ENCODE results near the gene AFG1L.
"Not testable (repeated sequence)": the region's sequence is repeated elsewhere in the genome, so short reads cannot be mapped to it uniquely, and the experiment has no call there.

The AFG1L gene

GRCh38 chr6:108518714-108519576 is 224.1 kb downstream of the AFG1L start:
- DNase-seq (ENCODE audit: low spot score): no peak

DNA sequence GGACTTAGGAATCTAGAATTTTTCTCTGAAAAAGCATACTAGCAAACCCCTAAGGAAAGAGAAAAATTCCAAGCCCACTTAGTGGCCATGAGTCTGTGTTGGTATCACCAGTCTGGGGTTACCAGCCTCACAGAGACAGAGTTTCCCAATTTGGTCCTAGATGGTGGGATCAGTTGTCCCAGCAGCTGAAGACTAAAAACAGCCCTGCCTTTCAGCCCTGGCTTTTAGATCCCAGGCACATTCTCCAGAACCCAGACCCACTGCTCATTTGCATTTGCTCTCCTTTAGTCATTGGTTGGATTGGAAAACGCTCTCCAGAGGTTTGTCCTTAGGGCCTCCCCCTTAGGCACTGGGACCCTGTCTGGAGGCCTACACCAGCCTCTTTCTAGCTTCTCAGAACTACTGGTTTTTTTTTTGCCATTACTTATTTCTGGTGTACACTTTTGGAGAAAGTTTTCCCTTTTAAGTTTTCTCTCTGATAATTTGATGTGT is 226.8 kb downstream of the AFG1L start:
- DNase-seq (ENCODE audit: low spot score): no peak

DNA sequence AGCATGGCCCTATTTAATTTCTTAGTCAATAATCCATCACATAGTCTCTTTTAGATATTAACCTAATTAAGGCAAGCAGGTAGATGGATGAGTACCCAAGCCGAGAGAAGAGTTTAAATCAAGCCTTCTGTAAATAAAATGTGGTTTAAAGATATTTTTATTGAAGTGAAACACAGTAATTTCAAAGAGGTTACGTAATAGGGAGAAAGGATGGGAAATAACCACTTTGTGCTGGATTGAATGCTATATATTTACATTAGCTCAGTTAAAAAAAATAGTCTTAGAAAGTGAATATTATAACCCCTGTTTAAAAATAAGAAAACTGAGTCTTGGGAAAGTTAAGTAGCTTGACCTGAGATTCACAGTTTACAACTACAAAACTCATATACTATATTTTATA is 228.8 kb downstream of the AFG1L start:
- no peak for DNase-seq (ENCODE audit: low spot score)

DNA sequence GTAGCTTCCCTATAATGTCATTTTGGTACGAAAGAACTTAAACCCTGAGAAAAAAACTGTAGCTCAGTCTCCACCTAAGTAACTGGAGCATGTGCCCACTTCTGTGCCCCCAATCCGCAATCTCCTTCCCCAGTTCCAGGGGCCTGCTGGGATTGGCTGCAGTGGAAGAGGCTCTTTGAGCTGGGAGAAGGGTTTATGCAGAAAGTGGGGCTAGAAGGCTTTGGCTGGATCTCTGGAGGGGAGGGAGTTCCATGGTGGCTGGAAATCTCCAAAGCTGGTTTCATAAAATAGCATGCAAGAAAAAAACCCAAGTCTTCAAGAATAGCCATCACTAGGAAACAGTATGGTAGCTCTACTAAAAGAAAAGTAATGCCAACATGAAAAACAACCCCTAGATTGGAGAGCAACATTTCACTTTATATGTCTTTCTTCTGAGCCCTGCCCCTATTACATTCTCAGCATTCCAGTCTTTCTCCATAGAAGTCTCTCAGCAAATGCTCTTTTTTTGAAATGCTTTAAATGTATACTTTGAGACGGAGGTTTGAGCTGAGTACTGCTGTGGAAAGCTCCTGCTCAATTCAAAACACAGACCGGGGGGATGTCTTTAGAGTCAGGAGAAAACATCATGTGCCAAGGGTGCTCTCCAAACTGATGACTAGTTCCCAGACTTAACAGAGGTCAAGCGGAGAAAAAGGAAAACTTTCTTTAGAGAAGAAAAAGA is 229.8 kb downstream of the AFG1L start:
- DNase-seq (ENCODE audit: low spot score): no peak

- DNase-seq (ENCODE audit: low spot score): no peak
These were observed 231.9 kb downstream of the AFG1L start for GRCh38 chr6:108526739-108527174.

GRCh38 chr6:108528878-108529277 is 234.0 kb downstream of the AFG1L start:
- DNase-seq (ENCODE audit: low spot score): no peak

GRCh38 chr6:108531332-108531731 is 236.5 kb downstream of the AFG1L start:
- no peak for DNase-seq (ENCODE audit: low spot score)

- no peak for DNase-seq (ENCODE audit: low spot score)
These were observed 240.4 kb downstream of the AFG1L start for GRCh38 chr6:108535114-108535742.

DNA sequence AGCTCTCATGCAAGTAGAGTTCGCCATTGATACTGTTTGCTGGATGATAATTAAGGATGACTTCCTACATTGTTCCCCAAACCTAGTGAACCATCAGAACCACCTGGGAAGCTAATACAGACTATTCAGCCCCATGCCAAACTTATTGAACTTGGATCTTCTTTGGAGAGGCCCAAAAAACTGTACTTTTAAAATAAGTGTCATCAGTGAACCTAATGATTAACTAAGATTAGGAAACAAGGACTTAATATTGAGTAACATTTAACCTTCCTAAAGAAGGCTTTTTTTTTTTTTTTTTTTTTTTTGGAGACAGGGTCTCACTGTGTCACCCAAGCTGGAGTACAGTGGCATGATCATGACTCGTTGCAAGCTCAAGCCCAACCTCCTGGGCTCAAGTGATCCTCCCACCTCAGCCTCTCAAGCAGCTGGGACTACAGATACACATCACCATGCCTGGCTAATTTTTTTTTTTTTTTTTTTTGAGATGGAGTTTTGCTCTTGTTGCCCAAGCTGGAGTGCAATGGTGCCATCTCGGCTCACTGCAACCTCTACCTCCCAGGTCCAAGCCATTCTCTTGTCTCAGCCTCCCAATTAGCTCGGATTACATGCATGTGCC is 241.2 kb downstream of the AFG1L start:
- DNase-seq (ENCODE audit: low spot score): not testable (repeated sequence)

GRCh38 chr6:108541843-108542759 is 247.2 kb downstream of the AFG1L start:
- peak; percentile 71 for DNase-seq (ENCODE audit: low spot score)

GRCh38 chr6:108543175-108543940 is 248.5 kb downstream of the AFG1L start:
- DNase-seq (ENCODE audit: low spot score): no peak

- no peak for DNase-seq (ENCODE audit: low spot score)
These were observed 249.8 kb downstream of the AFG1L start for GRCh38 chr6:108544606-108545005.

DNA sequence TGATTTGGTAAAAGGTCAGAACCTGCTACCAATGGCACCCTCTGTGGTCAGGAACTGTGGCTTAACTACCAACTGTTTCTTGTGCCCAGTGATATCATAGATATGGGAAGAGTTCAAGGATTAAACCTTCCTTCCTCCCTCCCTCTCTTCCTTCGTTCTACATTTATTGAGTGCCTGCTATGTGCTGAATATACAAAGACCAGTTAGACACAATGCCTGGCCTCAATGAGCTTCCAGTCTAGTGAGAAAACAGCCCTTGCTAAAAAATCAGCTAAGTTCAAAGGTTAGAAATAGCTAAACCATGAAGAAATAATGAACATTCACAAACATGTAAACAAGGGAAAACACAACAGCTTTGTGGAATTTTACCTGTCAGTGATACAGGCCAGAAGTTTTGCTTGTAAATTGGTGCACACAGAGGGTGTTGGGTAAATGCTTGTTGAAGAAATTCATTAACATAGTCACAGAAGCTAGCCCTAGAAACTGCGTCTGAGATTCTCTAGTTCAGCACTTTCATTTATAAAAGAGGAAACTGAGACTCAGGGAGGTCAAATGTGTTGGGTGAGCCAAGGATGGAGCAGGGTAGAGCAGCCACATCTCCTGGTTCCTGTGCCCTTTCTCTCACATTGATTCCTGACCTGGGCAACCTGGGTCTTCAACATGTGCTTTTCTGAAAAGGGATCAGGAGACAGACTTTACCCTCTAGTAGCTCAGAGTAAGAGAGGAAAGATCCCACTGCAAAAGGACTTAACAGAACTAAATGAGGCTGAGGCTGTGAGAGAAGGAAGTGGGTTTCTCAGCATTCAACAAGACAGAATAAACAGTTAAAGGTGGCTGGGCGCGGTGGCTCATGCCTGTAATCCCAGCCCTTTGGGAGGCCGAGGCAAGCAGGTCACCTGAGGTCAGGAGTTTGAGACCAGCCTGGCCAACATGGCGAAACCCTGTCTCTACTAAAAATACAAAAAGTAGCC is 251.5 kb downstream of the AFG1L start:
- no peak for DNase-seq (ENCODE audit: low spot score)

GRCh38 chr6:108549241-108549640 is 254.4 kb downstream of the AFG1L start:
- no peak for DNase-seq (ENCODE audit: low spot score)

DNA sequence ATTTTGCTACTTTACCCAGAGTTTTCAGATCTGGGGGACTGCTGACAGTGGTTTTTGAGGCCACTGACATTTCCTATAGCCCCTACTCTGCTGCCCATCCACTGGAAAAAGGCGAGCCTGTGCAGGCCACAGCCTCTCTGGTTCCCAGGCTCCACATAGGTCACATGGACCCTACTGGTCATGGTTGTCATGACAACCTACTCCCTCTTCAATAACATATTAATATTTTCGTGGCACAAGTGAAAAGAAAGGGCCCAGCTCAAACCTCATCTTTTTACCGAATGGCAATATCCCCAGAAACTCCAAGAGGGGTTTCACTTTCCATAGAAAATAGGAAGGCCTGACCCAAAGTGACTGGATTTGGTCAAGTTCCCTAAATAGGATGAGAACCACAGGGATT is 254.9 kb downstream of the AFG1L start:
- DNase-seq (ENCODE audit: low spot score): no peak

DNA sequence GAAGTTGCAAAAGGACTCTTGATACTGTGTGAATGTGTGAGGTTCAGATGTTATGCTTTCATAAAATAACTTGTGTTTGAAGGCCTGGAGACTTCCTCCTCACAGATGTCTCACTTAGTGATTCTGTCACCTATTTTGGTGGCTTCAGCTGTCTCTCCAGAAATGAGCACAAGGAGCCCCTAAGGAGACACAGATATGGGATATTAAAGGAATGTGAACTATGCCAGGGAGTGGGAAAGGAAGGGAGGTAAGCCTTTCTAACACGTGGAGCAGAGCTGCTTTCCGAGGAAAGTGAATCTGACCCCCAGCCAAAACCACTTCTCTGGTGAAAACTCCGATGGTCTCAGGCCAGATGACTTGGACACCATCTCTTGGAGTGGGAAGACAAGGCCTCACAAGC is 255.4 kb downstream of the AFG1L start:
- DNase-seq (ENCODE audit: low spot score): no peak

DNA sequence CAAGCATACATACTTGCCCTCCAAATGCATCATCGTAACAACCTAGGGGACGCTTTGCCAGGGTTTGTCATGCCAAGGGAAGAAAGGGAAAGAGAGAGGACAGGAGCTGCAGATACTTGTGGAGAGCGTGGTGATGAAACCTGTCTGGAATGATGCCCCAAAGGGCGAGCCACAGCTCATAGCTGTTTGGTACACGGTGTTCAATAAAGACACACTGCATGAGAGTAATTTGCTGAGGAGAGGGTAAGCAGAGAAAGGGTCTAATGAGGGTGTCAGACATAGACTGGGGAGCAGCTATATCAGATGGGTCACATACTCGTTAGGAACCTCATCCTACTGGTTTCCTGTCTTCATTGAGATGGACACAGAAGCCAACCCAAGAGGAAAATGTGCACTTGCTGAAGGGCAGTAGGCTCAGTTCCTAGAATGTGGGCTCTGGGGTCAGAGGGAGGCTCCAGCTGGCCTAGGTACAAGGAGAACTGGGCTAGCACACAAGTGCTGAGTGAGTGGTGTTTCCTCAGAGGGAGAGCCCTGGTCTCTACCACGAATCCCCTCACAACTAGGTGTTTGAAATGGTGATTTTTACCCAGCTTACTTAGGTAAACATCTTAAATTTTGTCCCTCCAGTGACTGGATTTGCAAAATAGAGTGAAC is 260.7 kb downstream of the AFG1L start:
- DNase-seq (ENCODE audit: low spot score): no peak

DNA sequence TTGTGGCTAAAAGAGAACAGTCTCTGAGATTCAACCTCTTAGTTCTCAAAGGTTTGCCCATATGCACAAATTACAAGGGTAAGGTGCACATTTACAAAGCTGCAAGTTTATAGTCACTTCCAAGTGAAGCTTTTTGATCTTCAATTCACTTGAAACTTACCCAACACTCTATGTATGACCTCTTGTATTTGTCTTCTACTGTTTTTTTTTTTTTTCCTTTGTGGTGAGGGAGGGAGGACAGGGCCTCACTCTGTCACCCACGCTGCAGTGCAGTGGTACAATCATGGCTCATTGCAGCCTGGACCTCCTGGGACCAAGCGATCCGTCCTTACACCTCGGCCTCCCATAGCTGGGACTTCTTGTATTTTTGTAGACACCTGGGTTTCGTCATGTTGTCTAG is 261.4 kb downstream of the AFG1L start:
- no peak for DNase-seq (ENCODE audit: low spot score)

Measured in ecto neural progenitor cell (in vitro differentiated cells).